Neutrophil (primary cell): ENCODE data around the gene SIGLEC14.

Experiments
- H3K27ac ChIP-seq: fragments of 200-600 bp; sonication (generic); 2 replicates; pipeline ENCODE4 v1.5.1; 2016; ENCODE audit warnings: mild to moderate bottlenecking, moderate library complexity
- H3K27me3 ChIP-seq: fragments of 200-600 bp; sonication (generic); 2 replicates; pipeline ENCODE4 v1.6.0; 2016; ENCODE audit warnings: mild to moderate bottlenecking
- H3K36me3 ChIP-seq: fragments of 200-600 bp; sonication (generic); 2 replicates; pipeline ENCODE4 v1.5.1; 2017
- H3K4me1 ChIP-seq, 2 experiments: fragments of 200-600 bp in 1 of 2; sonication (generic) in 1 of 2; 1 replicate in 1 of 2; 2 replicates in 1 of 2; pipeline versions ENCODE4 v1.5.1 to v1.6.1; 2013 to 2016; ENCODE audit warnings: low read depth in 1 of 2, low read length in 1 of 2, mild to moderate bottlenecking in 1 of 2, moderate library complexity in 1 of 2; ENCODE audit not compliant: control insufficient read depth in 1 of 2, insufficient read depth in 1 of 2
- H3K4me3 ChIP-seq, 2 experiments: fragments of 200-600 bp in 1 of 2; sonication (generic) in 1 of 2; 1 replicate in 1 of 2; 2 replicates in 1 of 2; pipeline ENCODE4 v1.5.1; 2013 to 2016; ENCODE audit warnings: low read depth in 1 of 2, low read length in 1 of 2, mild to moderate bottlenecking in 1 of 2, moderate library complexity in 1 of 2
- H3K9me3 ChIP-seq: fragments of 200-600 bp; sonication (generic); 2 replicates; pipeline ENCODE4 v1.5.1; 2016
- TF ChIP-seq, protein P1 (sequence below): fragments of 200-600 bp; sonication (generic); IDR thresholded peaks from 2 replicates; pipeline ENCODE4 v1.5.1; 2016; ENCODE audit warnings: antibody characterized with exemption

The SIGLEC14 gene

DNA sequence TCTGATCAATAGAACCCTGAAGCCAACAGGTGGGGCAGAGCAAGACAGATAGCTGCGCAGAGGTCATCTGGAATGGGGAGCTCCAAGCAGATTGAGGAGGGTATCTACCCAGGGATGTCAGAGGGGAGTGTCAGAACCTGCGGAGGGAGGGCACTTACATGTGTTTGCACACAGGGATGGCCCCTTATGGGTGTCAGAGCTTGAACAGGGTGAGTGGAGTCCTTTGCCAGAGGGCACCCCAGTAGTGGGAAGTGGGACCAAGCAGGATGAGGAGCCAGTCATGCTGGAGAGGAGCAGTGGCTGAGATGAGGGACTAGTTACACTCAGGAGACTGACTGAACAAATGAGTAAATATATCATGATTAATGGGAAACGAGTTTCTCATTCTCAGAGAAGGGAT is 17.0 kb upstream of the SIGLEC14 start:
- TF ChIP-seq, protein P1, sequence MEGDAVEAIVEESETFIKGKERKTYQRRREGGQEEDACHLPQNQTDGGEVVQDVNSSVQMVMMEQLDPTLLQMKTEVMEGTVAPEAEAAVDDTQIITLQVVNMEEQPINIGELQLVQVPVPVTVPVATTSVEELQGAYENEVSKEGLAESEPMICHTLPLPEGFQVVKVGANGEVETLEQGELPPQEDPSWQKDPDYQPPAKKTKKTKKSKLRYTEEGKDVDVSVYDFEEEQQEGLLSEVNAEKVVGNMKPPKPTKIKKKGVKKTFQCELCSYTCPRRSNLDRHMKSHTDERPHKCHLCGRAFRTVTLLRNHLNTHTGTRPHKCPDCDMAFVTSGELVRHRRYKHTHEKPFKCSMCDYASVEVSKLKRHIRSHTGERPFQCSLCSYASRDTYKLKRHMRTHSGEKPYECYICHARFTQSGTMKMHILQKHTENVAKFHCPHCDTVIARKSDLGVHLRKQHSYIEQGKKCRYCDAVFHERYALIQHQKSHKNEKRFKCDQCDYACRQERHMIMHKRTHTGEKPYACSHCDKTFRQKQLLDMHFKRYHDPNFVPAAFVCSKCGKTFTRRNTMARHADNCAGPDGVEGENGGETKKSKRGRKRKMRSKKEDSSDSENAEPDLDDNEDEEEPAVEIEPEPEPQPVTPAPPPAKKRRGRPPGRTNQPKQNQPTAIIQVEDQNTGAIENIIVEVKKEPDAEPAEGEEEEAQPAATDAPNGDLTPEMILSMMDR = no peak
- Histone ChIP-seq H3K9me3 (no peaks in the 10 kb centered on the region), H3K27me3 (peaks cover 43% of the 10 kb centered on the region), H3K4me1 (peaks cover 0 to 3% of the 10 kb centered on the region in 2 experiments), H3K36me3 (no peaks in the 10 kb centered on the region), H3K4me3 (no peak overlapping the region), H3K27ac (no peak overlapping the region)

DNA sequence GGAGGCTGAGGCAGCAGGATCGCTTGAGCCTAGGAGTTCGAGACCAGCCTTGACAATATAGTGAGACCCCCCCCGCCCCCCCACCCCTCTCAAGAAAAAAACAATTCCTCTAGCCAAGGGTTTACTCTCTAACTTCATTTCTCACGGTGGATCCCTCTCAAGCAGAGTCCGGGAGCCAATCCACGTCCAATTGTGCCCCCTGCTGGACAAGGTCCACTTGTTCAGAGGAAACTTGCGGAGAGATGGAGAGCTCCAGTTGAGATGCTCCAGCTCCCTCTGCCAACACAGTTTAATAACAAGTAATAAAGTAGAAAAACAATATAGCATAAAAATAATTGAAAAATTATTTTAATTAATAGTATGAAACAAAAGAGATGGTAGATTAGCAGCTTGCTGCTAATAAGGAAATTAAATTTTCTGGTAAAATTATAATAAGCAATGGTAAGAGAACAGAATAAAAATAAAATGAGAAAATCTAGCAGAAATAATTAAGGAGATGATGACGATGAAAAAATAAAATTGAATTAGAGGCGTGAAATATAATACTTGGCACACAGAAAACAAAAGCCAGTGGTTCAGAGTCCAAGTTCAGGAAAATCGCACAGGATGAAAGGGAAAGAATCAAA is 14.5 kb upstream of the SIGLEC14 start:
- Histone ChIP-seq H3K9me3 (no peaks in the 10 kb centered on the region), H3K36me3 (no peaks in the 10 kb centered on the region), H3K27me3 (peaks cover 42% of the 10 kb centered on the region), H3K4me3 (no peak overlapping the region), H3K4me1 (peaks cover 0 to 20% of the 10 kb centered on the region in 2 experiments), H3K27ac (no peak overlapping the region)
- TF ChIP-seq, protein P1 = peak; percentile 70

DNA sequence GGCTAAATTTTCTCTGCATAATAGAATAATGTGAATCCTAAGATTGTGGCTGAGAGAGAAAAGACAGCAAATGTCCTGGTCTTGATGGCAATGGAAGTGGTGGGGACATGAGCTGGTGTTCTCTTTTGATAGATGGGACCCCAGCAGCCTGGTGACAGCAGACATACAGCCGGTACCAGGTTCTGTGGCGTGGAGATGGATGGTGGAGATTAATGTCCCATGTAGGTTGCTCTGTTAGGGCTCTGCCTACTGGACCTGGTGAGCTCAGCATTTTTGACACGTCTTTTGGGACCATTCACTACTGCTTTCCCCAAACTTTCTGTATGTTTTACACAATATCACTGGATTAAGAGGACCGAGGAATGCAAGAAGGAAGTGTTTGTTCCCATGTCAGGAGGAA is 8.2 kb upstream of the SIGLEC14 start:
- H3K36me3 ChIP-seq = no peaks in the 10 kb centered on the region
- no peaks in the 10 kb centered on the region for H3K27me3 ChIP-seq
- peaks cover 38 to 72% of the 10 kb centered on the region in 2 experiments for H3K4me1 ChIP-seq
- no peaks in the 10 kb centered on the region for H3K9me3 ChIP-seq
- TF ChIP-seq, protein P1 = peak; percentile 8
- no peak overlapping the region for H3K4me3 ChIP-seq
- peak overlapping the region; percentile 63 for H3K27ac ChIP-seq

DNA sequence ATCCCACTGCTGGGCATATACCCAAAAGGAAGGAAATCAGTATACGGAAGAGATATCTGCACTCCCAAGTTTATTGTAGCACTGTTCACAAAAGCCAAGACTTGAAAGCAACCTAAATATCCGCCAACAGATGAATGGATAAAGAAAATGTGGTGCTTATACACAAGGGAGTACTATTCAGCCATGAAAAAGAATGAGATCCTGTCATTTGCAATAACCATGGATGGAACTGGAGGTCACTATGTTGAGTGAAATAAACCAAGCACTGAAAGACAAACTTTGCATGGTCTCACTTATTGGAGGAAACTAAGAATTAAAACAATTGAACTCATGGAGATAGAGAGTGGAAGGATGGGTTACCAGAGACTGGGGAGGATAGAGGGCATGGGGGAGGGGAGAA is 6.5 kb upstream of the SIGLEC14 start:
- Histone ChIP-seq H3K4me1 (peaks cover 54 to 82% of the 10 kb centered on the region in 2 experiments), H3K4me3 (no peak overlapping the region), H3K27ac (no peak overlapping the region), H3K36me3 (no peaks in the 10 kb centered on the region), H3K27me3 (no peaks in the 10 kb centered on the region), H3K9me3 (no peaks in the 10 kb centered on the region)
- TF ChIP-seq, protein P1 = no peak

DNA sequence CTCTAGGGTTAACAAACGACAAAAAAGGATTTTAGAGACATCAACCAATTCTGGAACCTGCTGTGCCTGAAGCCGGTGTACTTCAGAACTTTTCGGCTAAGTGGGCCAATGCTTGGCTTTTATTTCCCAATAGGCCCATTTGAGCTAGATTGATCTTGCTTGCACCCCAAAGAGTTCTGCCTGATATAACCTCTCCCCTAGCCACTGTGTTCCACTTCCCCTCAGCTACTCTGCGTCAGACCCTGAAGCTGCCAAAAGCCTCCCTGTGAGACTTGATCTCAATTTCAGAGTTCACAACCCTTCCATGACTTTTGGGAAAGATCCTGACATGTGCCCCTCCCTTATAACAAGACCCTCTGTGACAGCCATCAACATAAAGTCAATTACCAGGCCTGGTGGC is 5.6 kb upstream of the SIGLEC14 start:
- Histone ChIP-seq H3K27ac (peak overlapping the region; percentile 86), H3K36me3 (no peaks in the 10 kb centered on the region), H3K27me3 (no peaks in the 10 kb centered on the region), H3K4me1 (peaks cover 60 to 83% of the 10 kb centered on the region in 2 experiments), H3K4me3 (peak overlapping the region in 1 of 2 experiments; percentile 37), H3K9me3 (no peaks in the 10 kb centered on the region)
- TF ChIP-seq, protein P1 = no peak
